ENCODE data around the gene HOXD12. TPM values are rescaled to one million over a fixed set of nuclear protein-coding genes. Genes with fewer than 3 reads are reported as not detected.

HOXD12 gene
- polyA plus RNA-seq, 1 donor (not counting 4 experiments of a cell fraction or from before 2014, with no cell fraction given), result not detected

GRCh38 chr2:176149939-176150583, 50.5 kb downstream of the HOXD12 start:
- H3K9ac ChIP-seq (ENCODE audit: control insufficient read depth, extremely low read depth, insufficient read depth, low read length), result no peak overlapping the region
- H3K4me2 ChIP-seq (ENCODE audit: control insufficient read depth, extremely low read depth, insufficient read depth, low read depth, low read length), result no peak overlapping the region
- H3K79me2 ChIP-seq (ENCODE audit: control insufficient read depth, insufficient read depth, low read length), result no peaks in the 10 kb centered on the region
- H3K9me3 ChIP-seq (ENCODE audit: control insufficient read depth, low read depth, low read length), result no peaks in the 10 kb centered on the region
- H3K4me1 ChIP-seq (ENCODE audit: control insufficient read depth, extremely low read depth, insufficient read depth, low read length), result no peaks in the 10 kb centered on the region
- no peaks in the 10 kb centered on the region for H4K20me1 ChIP-seq (ENCODE audit: control insufficient read depth, extremely low read depth, insufficient read depth, low read length)
- H2AFZ ChIP-seq (ENCODE audit: control insufficient read depth, low read length), result no peak overlapping the region
- dilution Hi-C loops (cut with MboI; ENCODE audit: extremely low pct_ligation_motif_present, low sequenced_read_pairs), result loop anchor here (25.0 kb wide), 1 partner anchor 487 kb away; no protein-coding TSS in a partner anchor
- TF ChIP-seq CTCF (optimal IDR thresholded peaks at IDR 0.05 in 1 of 3, IDR thresholded peaks at IDR 0.05 in 1 of 3, conservative IDR thresholded peaks at IDR 0.05 in 1 of 3; ENCODE audit: extremely low read depth in 1 of 3, insufficient read depth in 2 of 3, low read length in 3 of 3) (no peak), EZH2 (IDR thresholded peaks at IDR 0.05; ENCODE audit: low read length) (no peak)
- no peak for FAIRE-seq
- H3K9me1 ChIP-seq (ENCODE audit: control insufficient read depth, extremely low read depth, insufficient read depth, low read length), result no peaks in the 10 kb centered on the region
- no peak overlapping the region for H3K4me3 ChIP-seq (ENCODE audit: control insufficient read depth in 2 of 3, extremely low read depth in 1 of 3, insufficient read depth in 2 of 3, low read depth in 1 of 3, low read length in 3 of 3)
- H3K27ac ChIP-seq (ENCODE audit: control insufficient read depth, insufficient read depth, low read length), result no peak overlapping the region
- no peak for DNase-seq (ENCODE audit: low read depth, low spot score)
- peaks cover 94% of the 10 kb centered on the region for H3K27me3 ChIP-seq (ENCODE audit: control insufficient read depth, extremely low read depth, insufficient read depth, low read length)
- no peaks in the 10 kb centered on the region for H3K36me3 ChIP-seq (ENCODE audit: control insufficient read depth in 2 of 2, extremely low read depth in 1 of 2, insufficient read depth in 2 of 2, low read length in 2 of 2)

- H3K4me1 ChIP-seq (ENCODE audit: control insufficient read depth, extremely low read depth, insufficient read depth, low read length), result no peaks in the 10 kb centered on the region
- dilution Hi-C loops (cut with MboI; ENCODE audit: extremely low pct_ligation_motif_present, low sequenced_read_pairs), result loop anchor here (25.0 kb wide), 1 partner anchor 486 kb away; no protein-coding TSS in a partner anchor
- no peaks in the 10 kb centered on the region for H3K9me1 ChIP-seq (ENCODE audit: control insufficient read depth, extremely low read depth, insufficient read depth, low read length)
- no peak overlapping the region for H3K27ac ChIP-seq (ENCODE audit: control insufficient read depth, insufficient read depth, low read length)
- H3K36me3 ChIP-seq (ENCODE audit: control insufficient read depth in 2 of 2, extremely low read depth in 1 of 2, insufficient read depth in 2 of 2, low read length in 2 of 2), result no peaks in the 10 kb centered on the region
- no peak overlapping the region for H3K4me2 ChIP-seq (ENCODE audit: control insufficient read depth, extremely low read depth, insufficient read depth, low read depth, low read length)
- peaks cover 94% of the 10 kb centered on the region for H3K27me3 ChIP-seq (ENCODE audit: control insufficient read depth, extremely low read depth, insufficient read depth, low read length)
- no peaks in the 10 kb centered on the region for H3K9me3 ChIP-seq (ENCODE audit: control insufficient read depth, low read depth, low read length)
- H4K20me1 ChIP-seq (ENCODE audit: control insufficient read depth, extremely low read depth, insufficient read depth, low read length), result no peaks in the 10 kb centered on the region
- H3K9ac ChIP-seq (ENCODE audit: control insufficient read depth, extremely low read depth, insufficient read depth, low read length), result no peak overlapping the region
- no peak overlapping the region for H3K4me3 ChIP-seq (ENCODE audit: control insufficient read depth in 2 of 3, extremely low read depth in 1 of 3, insufficient read depth in 2 of 3, low read depth in 1 of 3, low read length in 3 of 3)
- FAIRE-seq (no peak), DNase-seq (ENCODE audit: low read depth, low spot score) (no peak)
- TF ChIP-seq CTCF (optimal IDR thresholded peaks at IDR 0.05 in 1 of 3, IDR thresholded peaks at IDR 0.05 in 1 of 3, conservative IDR thresholded peaks at IDR 0.05 in 1 of 3; ENCODE audit: extremely low read depth in 1 of 3, insufficient read depth in 2 of 3, low read length in 3 of 3), result no peak
- TF ChIP-seq EZH2 (IDR thresholded peaks at IDR 0.05; ENCODE audit: low read length), result no peak
- no peaks in the 10 kb centered on the region for H3K79me2 ChIP-seq (ENCODE audit: control insufficient read depth, insufficient read depth, low read length)
- H2AFZ ChIP-seq (ENCODE audit: control insufficient read depth, low read length), result no peak overlapping the region
Measured at GRCh38 chr2:176150584-176151441, 51.2 kb downstream of the HOXD12 start.

All from keratinocyte (primary cell).